LNCaP clone FGC (cell line): Measurements from ENCODE around the gene STK11IP.
"Not testable (repeated sequence)": the region's sequence is repeated elsewhere in the genome, so short reads cannot be mapped to it uniquely, and the experiment has no call there.

Source experiments
- DNase-seq: peaks from one replicate; pipeline ENCODE4 v3.0.0-alpha.2; 2011; ENCODE audit warnings: low read depth
- H3K4me3 ChIP-seq: 2 replicates; pipeline ENCODE4 v1.5.1; 2011; ENCODE audit warnings: mild to moderate bottlenecking, low read depth, low read length, control low read depth
- TF ChIP-seq, protein P1 (sequence below): IDR thresholded peaks from 2 replicates; pipeline ENCODE4 v1.5.1; 2012; ENCODE audit warnings: mild to moderate bottlenecking; ENCODE audit not compliant: control insufficient read depth, insufficient read depth; ENCODE audit errors: extremely low read depth

The STK11IP gene

DNA sequence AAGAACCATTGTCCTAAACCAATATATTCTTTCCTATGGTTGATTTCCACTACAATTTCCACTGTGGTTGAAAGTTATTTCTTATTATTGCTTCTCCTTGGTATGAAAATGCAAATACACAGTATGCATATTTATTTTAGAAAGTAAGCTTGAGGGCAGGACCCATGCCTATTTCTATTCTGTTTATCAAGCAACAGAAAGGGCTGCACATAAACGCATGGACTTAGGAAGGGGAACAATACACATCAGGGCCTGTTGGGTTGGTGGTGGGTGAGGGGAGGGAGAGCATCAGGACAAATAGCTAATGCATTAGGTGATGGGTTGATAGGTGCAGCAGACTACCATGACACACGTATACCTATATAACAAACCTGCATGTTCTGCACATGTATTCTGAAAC is 50.5 kb downstream of the STK11IP start:
- TF ChIP-seq, protein P1, sequence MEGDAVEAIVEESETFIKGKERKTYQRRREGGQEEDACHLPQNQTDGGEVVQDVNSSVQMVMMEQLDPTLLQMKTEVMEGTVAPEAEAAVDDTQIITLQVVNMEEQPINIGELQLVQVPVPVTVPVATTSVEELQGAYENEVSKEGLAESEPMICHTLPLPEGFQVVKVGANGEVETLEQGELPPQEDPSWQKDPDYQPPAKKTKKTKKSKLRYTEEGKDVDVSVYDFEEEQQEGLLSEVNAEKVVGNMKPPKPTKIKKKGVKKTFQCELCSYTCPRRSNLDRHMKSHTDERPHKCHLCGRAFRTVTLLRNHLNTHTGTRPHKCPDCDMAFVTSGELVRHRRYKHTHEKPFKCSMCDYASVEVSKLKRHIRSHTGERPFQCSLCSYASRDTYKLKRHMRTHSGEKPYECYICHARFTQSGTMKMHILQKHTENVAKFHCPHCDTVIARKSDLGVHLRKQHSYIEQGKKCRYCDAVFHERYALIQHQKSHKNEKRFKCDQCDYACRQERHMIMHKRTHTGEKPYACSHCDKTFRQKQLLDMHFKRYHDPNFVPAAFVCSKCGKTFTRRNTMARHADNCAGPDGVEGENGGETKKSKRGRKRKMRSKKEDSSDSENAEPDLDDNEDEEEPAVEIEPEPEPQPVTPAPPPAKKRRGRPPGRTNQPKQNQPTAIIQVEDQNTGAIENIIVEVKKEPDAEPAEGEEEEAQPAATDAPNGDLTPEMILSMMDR = no peak
- no peak overlapping the region for H3K4me3 ChIP-seq
- DNase-seq = no peak

DNA sequence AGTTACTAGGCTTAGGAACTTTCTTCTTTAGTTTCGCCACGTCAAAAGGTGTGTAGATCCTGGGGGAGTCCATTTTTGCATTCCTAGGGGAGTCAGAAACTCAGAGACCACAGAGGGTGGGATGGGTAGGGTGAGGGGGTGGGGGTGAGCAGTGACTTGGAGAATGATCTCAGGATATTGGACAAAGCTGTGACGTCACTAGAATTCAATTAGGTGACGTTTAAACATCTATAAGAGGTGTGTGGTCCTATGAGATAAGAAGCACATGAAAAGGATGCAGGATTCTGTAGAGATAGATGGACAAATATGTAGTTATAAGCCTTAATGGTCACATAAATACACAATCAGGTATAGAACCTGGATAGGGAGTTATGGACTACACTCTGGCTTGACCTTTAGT is 51.3 kb downstream of the STK11IP start:
- H3K4me3 ChIP-seq = no peak overlapping the region
- TF ChIP-seq, protein P1 = no peak

DNA sequence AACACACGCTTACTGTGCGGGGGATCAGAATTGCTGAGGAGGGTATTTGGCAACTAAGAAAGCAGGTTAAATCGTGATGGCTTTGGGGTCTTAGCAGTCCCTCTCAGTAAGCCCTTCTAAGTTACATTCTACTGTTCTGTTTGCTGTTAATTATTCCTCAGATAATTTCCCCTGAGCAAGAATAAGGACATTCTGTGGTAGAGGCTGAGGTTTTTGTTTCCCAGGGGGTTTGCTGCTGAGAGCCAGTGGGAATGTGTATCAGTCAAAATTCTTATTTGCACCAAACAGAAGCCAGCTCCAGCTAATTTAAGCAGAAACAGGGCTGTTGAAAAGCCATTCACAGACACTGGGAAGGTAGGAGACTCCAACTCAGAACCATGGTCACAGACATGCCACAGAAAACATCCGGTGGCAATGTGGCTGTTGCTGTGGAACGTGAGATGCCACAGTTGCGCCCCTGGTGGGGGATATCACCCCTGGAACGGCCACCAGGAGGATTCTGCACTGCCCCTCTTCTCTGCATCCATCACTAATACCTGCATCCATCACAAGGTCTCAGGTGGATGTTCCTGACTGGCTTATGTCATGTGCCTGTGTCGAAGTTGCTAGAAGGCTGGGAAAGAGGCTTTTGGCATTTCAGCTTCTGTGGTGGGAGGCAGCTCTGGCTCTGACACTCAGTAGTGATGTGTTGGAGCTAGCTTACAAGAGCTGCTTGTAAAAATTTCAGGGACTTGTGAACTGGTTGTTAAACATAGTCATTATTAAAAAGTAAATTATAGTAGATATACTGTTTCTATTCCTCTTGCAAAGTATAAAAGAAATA is 53.0 kb downstream of the STK11IP start:
- H3K4me3 ChIP-seq = no peak overlapping the region
- TF ChIP-seq, protein P1 = no peak
- no peak for DNase-seq

More for the DNA sequence above, 51.3 kb downstream of the STK11IP start:
- no peak for DNase-seq

DNA sequence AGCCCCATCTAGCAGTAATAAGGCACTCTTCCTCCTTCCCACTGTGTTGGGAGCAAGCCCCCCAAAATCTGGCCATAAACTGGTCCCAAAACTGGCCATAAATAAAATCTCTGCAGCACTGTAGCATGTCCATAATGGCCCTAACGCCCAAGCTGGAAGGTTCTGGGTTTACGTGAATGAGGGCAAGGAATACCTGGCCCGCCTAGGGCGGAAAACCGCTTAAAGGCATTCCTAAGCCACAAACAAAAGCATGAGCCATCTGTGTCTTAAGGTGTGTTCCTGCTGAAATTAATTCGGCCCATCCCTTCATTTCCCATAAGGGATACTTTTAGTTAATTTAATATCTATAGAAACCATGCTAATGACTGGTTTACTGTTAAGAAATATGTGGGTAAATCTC is 54.0 kb downstream of the STK11IP start:
- not testable (repeated sequence) for DNase-seq, H3K4me3 ChIP-seq

DNA sequence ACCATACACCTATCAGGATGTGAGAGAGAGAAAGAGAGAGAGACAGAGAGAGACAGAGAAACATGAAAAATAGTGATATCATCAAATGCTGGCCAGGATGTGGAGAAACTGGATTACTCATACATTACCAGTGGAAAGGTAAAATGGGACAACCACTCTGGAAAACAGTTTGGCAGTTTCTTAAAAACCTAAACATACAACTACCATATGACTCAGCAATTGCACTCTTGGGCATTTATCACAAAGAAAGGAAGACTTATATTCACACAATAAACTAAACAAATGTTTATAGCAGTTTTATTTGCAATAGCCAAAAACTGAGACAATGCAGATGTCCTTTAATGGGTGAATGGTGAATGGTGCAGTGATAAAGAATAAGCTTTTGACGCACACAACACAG is 58.9 kb downstream of the STK11IP start:
- no peak for DNase-seq
- TF ChIP-seq, protein P1 = no peak
- H3K4me3 ChIP-seq = no peak overlapping the region

DNA sequence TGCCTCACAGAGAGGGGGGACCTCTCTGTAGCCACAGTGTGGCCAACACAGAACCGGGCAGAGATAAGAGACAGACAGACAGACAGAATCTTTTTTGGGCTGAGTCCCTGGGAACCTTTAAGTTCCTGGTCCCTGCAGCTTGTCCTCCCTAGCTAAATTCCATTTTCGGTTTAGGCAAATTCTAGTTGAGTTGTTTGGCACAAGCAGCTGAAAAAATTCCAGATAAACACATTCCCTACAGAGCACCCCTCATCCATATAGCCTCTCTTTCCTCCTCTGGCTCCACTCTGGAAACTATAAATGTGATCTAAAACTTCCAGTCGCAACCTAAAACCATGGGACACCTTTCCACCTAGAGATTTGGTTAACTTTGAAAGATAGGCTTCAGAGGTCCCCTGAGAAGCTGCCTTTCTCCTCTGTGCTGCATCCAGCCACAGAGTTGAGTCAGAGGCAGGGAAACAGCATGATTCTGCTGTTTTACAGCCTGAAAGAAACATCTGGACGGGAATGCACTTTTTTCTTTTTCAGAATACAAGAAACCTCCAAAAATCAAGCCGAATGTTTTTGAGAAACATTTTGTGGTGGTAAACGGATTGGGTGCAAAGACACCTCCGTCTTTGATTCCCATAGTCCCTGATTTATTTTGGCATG is 60.7 kb downstream of the STK11IP start:
- TF ChIP-seq, protein P1 = no peak
- no peak for DNase-seq
- no peak overlapping the region for H3K4me3 ChIP-seq

DNA sequence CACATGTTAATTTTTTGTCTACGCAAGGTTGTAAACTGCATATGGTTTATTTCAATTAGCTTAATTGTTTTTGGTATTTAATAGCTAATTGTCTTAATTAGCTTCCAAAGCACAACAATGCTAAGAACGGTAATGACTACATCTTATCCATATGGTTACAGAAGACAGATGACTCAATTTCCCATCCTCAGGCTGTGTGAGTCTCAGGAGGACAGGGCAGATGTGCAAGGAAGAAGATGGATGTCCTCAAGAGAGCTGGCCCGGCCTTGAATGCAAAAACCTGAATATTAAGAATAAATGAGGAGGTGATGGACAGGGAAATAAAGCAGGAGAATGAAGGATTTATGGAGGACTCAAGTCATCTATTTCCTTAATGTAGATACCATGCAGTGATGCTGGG is 61.2 kb downstream of the STK11IP start:
- no peak for DNase-seq
- H3K4me3 ChIP-seq = no peak overlapping the region
- TF ChIP-seq, protein P1 = no peak
